ENCODE data around the gene CTNNBL1.
"Not testable (repeated sequence)": the region's sequence is repeated elsewhere in the genome, so short reads cannot be mapped to it uniquely, and the experiment has no call there.

The CTNNBL1 gene

DNA sequence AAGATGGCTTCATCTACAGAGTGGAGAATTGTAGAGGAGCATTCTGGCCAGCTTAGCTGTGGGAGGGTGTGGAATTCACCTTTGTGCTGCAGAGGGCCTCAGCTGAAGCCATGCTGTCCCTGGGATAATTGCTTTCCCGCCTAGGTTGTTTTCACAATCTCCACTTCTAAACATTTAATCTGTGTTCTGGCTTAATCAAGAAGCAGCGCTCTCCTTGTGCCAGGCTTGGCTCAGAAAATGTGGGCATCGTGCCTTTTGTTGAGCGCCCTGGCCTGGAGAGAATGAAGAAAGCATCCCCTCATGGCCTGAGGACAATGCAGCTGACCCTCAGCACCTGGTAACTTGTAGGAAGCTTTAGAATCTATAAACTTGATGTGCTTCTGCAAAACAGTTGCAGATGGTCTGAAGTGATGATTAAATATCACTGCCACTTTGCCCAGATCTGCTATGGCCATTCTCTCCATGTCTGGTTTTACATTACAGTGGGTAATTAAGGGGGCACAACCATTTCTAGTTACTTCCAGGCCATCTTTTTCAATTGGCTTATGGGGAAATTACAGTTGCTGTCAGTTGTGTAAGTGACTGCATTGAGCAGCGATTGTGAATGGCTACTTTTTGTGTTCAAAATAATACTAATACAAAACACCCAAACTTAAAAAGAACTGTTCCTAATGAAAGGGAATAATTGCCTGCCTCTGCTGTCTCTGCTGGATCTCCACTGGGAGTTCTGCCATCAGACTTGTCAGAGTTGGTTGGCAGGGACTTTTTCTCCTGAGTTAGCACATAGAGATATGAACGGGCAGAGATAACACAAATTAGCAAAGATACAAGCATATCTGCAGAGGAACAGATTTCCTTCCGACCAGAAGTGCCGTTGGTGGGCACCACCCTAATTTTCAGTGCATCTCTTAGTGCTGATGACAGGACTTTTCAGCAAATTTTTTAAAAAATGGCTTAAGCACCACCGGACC lies 18.4 kb downstream of the CTNNBL1 start:
- DNase-seq (ENCODE audit: low read depth in 2 of 2), result no peak

DNA sequence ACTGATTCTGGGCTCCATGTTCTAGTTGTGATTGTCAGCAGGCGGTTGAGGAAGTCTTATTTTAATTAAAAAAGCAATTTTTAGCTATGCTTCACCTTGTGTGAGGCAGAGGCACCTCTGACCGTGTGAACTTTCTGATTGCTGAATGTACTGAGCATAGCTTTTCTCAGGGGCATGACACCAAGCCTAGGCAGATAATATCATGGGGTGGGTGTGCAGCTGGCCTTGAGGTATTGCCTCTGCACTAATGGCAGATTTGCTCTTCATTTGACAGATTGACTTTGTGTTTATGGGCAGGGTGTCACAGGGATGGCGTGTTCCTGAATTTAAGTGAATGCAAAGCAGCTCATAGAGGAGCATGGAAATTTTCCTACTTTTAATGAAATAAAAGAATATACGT lies 19.6 kb downstream of the CTNNBL1 start:
- DNase-seq (ENCODE audit: low read depth in 2 of 2), result no peak

DNA sequence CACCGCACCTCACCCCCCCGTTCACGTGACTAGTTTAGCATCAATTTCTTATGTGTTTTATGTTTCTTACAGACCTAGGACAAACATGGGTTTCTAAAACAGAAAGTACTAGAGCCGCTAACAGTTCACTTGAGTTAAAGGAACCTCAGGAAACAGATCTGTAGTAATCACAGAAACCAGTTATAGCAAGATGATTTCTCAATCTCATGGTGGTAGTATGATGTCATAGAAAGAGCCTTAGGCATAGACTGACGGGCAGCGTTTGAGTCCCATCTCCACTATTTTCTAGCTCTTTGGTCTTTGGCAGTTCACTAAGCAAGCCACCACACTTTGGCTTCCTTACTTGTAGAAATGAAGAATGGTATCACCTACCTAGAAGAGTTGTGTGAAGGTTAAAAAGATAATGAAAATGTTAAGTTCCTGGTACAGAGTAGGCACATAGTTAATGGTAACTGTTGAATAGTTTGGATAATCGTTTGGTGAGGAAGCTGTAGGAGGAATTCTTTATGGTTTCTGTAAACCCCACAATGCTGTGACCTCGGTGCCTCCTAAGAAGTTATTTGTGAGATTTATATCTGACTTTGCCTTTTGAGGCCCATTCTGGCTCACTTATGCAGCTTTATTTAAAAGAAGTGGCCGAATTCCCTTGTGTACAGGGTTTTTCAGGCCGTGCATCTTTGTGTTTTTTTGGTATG lies 21.3 kb downstream of the CTNNBL1 start:
- DNase-seq (ENCODE audit: low read depth in 2 of 2), result no peak

DNA sequence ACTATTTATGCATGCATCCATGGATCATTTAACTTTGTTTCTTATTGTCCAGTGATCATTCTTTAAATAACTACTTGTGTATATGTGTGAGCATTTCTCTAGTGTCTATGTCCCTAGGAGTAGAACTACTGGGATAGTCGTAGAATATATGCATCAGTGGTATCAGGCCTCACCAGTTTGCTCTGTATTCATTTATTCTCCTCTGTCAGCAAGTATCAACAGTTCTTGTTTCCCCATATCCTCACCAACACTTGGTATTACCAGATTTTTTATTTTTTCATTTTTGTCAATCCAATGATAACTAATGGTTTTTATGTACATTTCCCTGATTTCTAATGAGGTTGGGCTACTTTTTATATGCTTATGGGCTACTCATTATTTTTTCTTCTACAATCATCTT lies 27.9 kb downstream of the CTNNBL1 start:
- no peak for DNase-seq (ENCODE audit: low read depth in 2 of 2)

DNA sequence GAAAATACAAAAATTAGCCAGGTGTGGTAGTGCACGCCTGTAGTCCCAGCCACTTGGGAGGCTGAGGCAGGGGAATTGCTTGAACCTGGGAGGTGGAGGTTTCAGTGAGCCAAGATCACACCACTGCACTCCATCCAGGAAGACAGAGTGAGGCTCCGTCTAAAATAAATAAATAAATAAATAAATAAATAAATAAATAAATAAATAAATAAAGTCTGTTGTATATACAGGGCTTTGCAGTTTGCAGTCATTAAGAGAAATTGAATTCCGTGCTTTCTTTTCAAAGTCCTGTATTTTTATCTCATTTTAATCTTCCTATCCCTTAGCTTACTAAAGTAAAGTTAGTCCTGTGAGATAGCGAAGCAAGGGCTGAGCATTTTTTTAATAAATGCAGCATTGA lies 28.5 kb downstream of the CTNNBL1 start:
- not testable (repeated sequence) for DNase-seq (ENCODE audit: low read depth in 2 of 2)

DNA sequence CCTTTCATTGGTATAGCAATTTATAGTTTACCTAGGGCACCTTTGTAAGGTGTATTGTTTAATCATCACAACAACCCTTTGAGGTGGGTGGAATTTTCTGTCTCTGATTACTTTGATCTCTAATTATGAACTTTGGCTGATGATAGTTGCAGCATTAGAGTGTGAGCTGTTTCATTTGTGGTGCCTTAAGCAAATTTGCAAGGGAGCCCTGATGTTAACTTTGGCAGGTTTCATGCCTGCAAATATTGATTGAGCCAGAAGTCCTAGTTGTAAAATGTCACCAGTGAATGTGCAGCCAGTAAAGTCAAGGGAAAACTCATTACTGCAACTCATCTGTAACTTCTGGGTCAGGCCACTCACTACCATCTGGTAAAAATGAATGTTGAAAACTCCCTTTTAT lies 29.8 kb downstream of the CTNNBL1 start:
- no peak for DNase-seq (ENCODE audit: low read depth in 2 of 2)

DNA sequence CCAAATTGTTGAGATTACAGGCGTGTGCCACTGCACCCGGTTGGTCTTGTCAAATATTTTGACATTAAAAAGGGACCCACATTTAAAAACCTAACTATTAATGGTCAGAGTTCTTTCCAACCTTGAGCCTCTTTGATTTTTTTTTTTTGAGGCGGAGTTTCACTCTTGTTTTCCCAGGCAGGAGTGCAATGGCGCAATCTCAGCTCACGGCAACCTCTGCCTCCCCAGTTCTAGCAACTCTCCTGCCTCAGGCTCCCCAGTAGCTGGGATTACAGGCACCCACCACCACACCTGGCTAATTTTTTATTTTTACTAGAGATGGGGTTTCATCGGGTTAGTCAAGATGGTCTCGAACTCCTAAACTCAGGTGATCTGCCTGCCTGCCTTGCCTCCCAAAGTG lies 31.3 kb downstream of the CTNNBL1 start:
- no peak for DNase-seq (ENCODE audit: low read depth in 2 of 2)

DNA sequence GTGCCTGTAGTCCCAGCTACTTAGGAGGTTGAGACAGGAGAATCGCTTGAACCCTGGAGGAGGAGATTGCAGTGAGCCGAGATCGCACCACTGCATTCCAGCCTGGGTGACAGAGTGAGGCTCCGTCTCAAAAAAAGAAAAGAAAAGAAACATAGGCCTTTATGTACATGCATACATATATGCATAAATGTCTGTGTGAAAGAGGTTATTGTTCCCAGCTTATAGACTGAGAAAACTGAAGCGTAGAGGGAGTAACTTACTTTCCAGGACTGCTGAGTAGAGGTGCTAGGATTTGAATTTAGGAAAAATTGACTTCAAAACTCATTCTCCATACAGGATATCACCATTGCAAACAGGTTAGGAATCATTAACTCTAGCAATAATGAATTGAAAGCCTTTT lies 32.0 kb downstream of the CTNNBL1 start:
- DNase-seq (ENCODE audit: low read depth in 2 of 2), result no peak

DNA sequence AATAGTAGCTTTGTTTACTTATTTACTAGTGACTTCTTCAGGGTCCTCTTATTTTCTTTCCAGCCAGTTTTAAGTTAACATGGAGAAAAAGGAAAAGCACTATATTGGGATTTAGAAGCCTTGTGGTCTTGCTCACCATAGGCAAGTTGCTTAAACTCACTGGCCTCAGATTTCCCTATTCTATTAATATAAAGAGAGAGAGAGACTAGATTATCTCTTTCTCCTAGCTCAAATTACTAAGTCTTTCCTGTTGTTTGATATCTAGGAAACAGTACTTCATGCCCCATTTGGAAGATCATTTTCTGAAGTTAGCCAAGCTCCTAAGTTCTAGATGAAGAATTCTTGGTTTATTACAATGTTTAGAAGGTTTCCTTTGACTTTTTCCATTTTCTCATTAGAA lies 32.5 kb downstream of the CTNNBL1 start:
- no peak for DNase-seq (ENCODE audit: low read depth in 2 of 2)

DNA sequence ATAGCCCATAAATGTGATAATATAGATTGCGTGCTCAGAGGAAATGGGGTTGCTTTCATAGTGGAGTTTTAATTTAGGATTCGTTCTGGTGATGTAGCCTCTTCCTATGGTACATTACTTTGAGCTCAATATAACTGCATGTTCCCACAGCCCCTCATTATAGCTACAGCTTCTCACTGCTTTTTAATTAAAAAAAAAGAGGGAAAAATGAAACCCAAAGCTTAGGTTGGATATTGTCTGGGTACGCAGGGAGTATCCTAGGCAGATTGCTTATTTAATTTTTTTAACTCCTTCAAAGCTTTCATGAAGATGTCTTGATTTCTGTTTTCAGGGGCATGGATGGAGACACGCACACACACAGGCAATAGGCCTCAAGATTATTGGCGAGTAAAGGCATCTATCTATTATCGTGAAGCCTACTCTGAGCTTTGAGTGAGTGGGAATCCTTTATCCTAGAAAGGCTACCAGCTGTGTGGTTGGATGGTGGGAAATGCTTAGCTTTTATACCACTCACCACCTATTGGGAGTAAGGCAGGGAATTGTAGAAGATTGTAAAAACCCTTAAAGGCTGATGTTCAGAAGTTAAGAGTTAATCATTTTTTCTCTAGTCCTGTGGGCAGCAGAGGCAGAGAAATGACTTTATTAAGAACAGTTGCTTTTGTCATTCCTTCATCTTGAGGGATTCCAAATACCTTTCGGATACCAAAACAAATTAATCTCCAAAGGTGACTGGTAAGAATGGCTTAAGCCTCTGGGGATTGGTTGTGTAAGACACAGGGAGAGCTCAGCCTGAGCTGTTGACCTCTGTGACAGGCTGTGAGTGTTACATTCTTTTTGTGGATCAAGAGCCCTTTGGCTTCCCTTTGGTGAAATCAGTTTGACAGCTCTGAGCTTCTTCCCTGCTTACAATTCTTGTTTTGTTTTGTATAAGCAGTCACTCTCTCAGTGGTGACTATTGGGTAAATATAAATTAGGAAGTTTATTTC lies 33.4 kb downstream of the CTNNBL1 start:
- no peak for DNase-seq (ENCODE audit: low read depth in 2 of 2)

DNA sequence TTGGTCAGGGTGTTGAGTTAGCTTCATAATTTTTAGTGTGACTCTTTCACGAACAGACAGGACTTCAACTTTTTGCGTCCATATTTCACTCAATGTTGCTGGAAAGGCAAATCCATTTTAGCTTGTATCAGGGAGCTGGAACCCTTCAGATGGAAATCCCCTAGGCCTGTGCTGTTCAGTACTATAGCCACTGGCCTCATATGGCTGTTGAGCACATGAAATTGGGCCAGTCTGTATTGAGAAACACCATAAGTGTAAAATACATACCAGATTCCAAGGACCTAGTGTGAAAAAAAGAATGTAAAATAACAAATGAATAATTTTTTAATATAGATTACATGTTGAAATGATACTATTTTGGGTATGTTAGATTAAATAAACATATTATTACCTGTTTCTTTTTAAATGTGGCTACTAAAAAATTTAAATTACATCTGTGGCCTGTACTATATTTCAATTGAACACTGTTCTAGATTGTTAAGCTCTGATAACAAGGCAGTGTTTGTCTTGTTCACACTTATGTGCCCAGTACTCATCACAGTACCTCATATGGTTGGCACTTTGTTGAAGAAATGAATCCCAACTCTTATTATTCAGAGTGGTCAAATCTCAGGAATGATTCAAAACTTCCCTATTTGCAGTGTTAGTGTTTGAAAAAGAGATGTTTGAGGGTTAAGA lies 34.3 kb downstream of the CTNNBL1 start:
- no peak for DNase-seq (ENCODE audit: low read depth in 2 of 2)

DNA sequence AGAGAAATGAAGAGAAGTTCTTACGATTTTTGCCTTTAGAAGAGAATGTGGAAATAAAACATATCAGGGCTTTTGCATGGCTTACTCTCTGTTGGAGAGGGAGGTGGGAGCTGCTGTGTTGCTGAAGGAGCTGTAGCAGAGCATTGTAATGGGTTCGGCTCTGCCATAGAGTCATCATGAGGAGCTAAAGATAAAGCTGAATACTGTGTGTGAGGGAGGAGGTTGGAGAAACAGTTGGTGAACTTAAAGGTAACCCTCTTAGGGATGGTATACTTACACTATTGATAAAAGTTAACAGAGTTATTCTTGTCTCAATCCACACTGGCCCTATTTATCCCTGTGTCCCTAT lies 34.8 kb downstream of the CTNNBL1 start:
- DNase-seq (ENCODE audit: low read depth in 2 of 2), result no peak

DNA sequence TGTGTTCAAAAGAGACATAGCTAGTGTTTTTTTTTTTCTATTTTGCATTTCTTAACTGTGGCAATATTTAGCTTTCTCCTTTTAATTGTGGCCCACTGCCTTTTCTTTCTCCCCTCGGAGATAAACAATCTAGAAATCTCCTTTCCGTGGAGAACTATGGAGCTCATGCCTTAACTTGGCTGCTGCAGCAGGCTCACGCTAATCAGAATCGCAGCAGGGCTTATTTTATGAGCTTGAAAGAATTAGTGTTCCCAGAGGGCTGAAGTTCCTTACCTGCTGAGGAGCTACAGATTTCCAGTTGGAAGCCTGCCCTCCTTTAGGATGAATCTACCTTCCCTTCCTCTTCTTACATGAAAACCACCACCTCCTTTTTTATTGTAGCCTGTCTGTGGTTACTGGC lies 35.6 kb downstream of the CTNNBL1 start:
- DNase-seq (ENCODE audit: low read depth in 2 of 2), result no peak

DNA sequence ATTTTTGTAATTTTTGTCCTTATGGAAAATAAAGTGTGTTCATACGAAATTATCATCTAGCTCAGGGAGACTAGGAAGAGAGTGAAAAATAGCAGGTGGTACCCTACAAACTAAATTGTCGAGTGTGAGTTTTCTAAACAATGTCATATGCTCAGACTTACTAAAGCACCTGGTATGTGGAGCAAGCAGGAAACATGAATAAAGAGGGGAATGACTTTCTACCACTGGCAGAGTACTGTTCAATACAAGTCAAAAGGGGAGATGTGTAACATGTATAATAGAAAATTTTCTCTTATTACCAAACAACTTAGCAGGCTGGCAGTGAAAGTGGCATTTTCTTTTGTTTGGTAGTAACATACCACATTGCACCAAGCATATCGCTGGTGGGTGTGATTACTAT lies 36.1 kb downstream of the CTNNBL1 start:
- DNase-seq (ENCODE audit: low read depth in 2 of 2), result no peak

DNA sequence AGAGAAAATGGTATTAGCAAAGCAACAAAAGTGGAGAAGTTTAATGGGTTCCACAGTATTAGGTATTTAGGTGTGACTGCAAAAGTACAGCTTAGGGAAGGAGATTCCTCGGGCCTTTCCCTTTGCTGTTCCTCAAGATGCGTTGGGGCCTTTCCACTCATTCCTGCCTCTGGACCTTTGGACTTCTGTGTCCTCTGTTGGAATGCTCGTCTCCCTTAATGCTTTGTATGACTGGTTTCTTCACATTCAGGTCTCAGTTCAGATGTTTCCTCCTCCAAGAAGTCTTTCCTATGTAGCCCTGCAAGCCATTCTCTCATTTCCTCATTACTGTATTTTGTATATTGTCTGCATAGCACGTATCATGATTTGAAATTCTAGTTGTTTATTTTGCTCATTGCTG lies 39.6 kb downstream of the CTNNBL1 start:
- no peak for DNase-seq (ENCODE audit: low read depth in 2 of 2)

DNA sequence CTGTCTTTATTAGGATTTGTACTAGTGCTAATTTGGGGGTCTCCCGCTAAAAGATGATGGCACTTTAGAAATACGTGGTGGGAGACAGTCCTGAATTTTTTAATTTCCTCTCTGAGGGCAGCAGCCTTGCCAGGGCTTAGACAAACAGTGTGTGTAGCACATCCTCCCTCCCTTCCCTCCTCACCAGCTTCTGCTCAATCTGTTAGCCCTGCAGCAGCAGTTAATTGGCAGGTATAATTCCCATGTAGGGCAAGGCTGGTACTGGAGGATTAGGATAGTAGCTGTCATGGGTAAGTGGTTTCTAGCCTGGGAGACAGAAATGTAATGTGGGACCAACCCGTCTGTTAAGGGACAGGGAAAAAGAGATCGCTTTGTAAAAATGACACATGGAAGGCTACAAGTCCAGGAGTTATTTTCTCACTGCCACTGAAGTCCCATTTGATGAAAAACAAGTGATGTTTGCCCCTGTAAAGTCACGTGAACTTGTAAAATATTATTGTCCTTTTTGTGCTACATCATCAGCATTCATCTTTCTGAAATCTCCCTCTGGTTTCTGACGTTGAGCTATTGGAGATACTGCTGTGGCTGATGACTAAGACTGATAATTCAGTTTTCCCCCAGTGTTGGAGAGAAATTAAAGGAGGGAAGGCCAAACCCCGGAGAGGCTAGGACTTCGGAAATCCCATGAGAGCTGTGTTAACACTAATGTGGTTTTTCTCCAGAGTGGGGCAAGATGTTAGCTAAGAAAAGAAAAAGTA lies 40.6 kb downstream of the CTNNBL1 start:
- DNase-seq (ENCODE audit: low read depth in 2 of 2), result peak; percentile 65 to 68

DNA sequence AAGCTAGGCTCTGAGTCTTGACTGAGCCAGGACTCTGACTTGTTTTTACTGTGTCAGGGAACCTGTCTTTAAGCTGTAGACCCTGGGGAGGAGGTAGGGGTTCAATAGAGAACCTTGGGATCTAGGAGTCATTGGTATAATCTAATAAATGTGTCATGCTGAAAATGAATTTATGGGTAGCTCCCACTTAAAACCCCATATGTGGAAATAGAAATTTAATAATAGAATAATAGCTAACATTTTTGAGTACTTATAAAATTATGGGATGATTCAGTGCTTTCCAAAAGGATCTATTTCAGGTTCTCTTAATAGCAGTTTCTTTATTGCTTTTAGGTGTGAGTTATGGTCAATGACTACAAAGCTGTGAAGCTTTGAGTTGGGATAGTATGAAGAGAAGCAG lies 41.7 kb downstream of the CTNNBL1 start:
- DNase-seq (ENCODE audit: low read depth in 2 of 2), result no peak

DNA sequence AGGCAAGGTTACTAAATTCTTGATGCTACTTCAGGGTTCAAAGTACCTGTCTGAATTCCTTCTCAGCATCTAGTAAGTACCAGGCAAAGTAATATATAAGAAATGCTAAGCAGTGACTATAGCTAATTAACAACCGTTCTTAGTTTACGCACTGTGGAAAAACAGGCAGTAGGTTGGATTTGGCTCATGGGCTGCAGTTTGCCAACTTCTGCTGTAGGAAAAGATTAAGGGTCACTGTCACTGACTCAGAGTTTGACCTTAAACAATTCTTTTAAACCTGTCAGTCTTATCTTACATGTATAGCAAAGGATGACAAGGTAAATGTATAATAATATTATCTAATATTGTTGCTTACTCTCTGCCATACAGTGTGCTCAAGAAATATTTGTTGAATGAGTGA lies 42.3 kb downstream of the CTNNBL1 start:
- no peak for DNase-seq (ENCODE audit: low read depth in 2 of 2)

DNA sequence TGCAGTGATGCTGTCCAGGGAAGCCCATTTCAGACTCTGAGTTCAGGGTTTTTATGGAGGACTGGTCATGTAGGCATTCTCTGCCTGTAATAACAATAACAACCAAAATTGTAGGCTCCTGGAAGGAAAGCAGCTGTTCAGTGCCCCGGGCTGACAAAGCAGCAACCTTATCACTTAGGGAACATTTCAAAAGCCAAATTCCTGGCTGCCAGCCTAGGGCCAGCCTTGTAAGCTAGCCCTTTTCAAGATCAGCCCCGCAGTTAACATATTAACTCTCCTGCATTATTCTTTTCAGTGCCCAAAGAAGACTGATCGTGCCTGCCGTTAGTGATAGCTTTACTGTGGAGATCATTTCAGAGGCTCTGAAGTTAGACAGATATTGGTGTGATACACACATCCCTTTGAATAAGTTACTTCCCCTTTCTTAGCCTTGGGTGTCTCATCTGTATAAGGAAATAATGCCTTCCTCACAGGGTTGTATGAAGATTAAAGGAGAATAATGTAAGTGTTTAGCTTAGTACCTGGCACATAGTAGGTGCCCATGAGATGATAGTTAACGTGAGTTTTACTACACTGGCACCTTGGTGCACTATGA lies 44.1 kb downstream of the CTNNBL1 start:
- DNase-seq (ENCODE audit: low read depth in 2 of 2), result no peak

DNA sequence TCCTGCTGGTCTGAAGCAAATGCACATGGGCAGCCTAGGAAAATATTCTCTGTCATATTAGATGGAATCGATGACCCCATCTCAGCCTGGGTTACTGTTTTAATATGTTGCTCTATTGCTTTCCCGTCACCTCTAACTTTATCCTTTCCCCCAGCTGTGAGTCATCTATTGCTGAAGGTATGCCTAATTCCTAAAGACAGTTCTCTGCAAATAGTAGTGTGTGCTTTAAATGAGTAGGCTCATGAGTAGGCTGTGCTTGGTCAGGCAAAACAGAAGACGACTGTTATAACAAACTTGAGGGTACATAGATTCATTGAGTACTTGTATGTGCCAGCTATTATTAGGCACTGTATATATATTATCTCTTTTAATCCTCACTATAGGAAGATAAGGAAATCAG lies 47.2 kb downstream of the CTNNBL1 start:
- no peak for DNase-seq (ENCODE audit: low read depth in 2 of 2)
